H9 (cell line): ENCODE measurements around the gene DYRK1B. TPM values are rescaled to one million over a fixed set of nuclear protein-coding genes. Genes with fewer than 3 reads are reported as not detected.

Source experiments
- DNase-seq: peaks from one replicate; pipeline ENCODE4 v3.0.0-alpha.2; 2017
- H2AFZ ChIP-seq: one replicate; pipeline ENCODE4 v1.6.1; 2013; ENCODE audit warnings: mild to moderate bottlenecking, low read length, control low read depth, moderate library complexity
- H2AK5ac ChIP-seq: 2 replicates; pipeline ENCODE4 v1.6.1; 2013; ENCODE audit warnings: low read length, control low read depth, mixed read lengths; ENCODE audit not compliant: insufficient read length
- H2BK120ac ChIP-seq: one replicate; pipeline ENCODE4 v1.6.1; 2013; ENCODE audit warnings: low read depth, mild to moderate bottlenecking, low read length, control low read depth, inconsistent platforms; ENCODE audit not compliant: poor library complexity, severe bottlenecking
- H2BK12ac ChIP-seq: 2 replicates; pipeline ENCODE4 v1.6.1; 2013; ENCODE audit warnings: low read length, control low read depth, mixed read lengths, low read depth; ENCODE audit not compliant: insufficient read length
- H2BK15ac ChIP-seq: 2 replicates; pipeline ENCODE4 v1.6.1; 2013; ENCODE audit warnings: low read depth, low read length, control low read depth
- H2BK20ac ChIP-seq: one replicate; pipeline ENCODE4 v1.6.1; 2013; ENCODE audit warnings: low read depth, mild to moderate bottlenecking, low read length, control low read depth, inconsistent platforms; ENCODE audit not compliant: poor library complexity, severe bottlenecking
- H2BK5ac ChIP-seq: 2 replicates; pipeline ENCODE4 v1.6.1; 2013; ENCODE audit warnings: low read length, control low read depth, mixed read lengths; ENCODE audit not compliant: insufficient read length
- H3K14ac ChIP-seq: 2 replicates; pipeline ENCODE4 v1.6.1; 2013; ENCODE audit warnings: low read length, control low read depth; ENCODE audit not compliant: insufficient read depth
- H3K18ac ChIP-seq: 2 replicates; pipeline ENCODE4 v1.6.1; 2013; ENCODE audit warnings: low read depth, mild to moderate bottlenecking, mixed read lengths, low read length, control low read depth; ENCODE audit not compliant: insufficient read length
- H3K23ac ChIP-seq: 2 replicates; pipeline ENCODE4 v1.6.1; 2013; ENCODE audit warnings: low read length, control low read depth, mixed read lengths, low read depth; ENCODE audit not compliant: insufficient read length
- H3K23me2 ChIP-seq: 2 replicates; pipeline ENCODE4 v1.6.1; 2013; ENCODE audit warnings: low read depth, mild to moderate bottlenecking, mixed read lengths, low read length, control low read depth; ENCODE audit not compliant: insufficient read length, poor library complexity, severe bottlenecking
- H3K27ac ChIP-seq: 2 replicates; pipeline ENCODE4 v1.5.1; 2013; ENCODE audit warnings: low read length, control low read depth, mixed read lengths, low read depth; ENCODE audit not compliant: insufficient read length
- H3K27me3 ChIP-seq: 2 replicates; pipeline ENCODE4 v1.6.1; 2013; ENCODE audit warnings: low read length, control low read depth, inconsistent platforms; ENCODE audit not compliant: insufficient read depth
- H3K4ac ChIP-seq: 2 replicates; pipeline ENCODE4 v1.6.1; 2013; ENCODE audit warnings: low read depth, mild to moderate bottlenecking, control low read depth, inconsistent platforms, low read length, moderate library complexity
- H3K4me1 ChIP-seq: 2 replicates; pipeline ENCODE4 v1.6.1; 2013; ENCODE audit warnings: low read length, control low read depth, inconsistent platforms; ENCODE audit not compliant: insufficient read depth
- H3K4me2 ChIP-seq: 2 replicates; pipeline ENCODE4 v1.6.1; 2013; ENCODE audit warnings: low read length, control low read depth, mixed read lengths; ENCODE audit not compliant: insufficient read length, insufficient read depth
- H3K56ac ChIP-seq: 2 replicates; pipeline ENCODE4 v1.6.1; 2013; ENCODE audit warnings: low read depth, mild to moderate bottlenecking, mixed read lengths, low read length, control low read depth; ENCODE audit not compliant: insufficient read length
- H3K79me1 ChIP-seq: 2 replicates; pipeline ENCODE4 v1.6.1; 2013; ENCODE audit warnings: low read depth, mild to moderate bottlenecking, moderate library complexity, low read length, control low read depth, inconsistent platforms; ENCODE audit not compliant: insufficient read depth, poor library complexity, severe bottlenecking
- H3K79me2 ChIP-seq: 2 replicates; pipeline ENCODE4 v1.6.1; 2013; ENCODE audit warnings: low read length, control low read depth, inconsistent platforms; ENCODE audit not compliant: insufficient read depth
- H3K9ac ChIP-seq: 2 replicates; pipeline ENCODE4 v1.6.1; 2013; ENCODE audit warnings: low read length, control low read depth, mixed read lengths; ENCODE audit not compliant: insufficient read length; ENCODE audit errors: extremely low read depth
- H3K9me3 ChIP-seq: one replicate; pipeline ENCODE4 v1.6.1; 2013; ENCODE audit warnings: low read depth, low read length, inconsistent platforms; ENCODE audit not compliant: control insufficient read depth
- H3T11ph ChIP-seq: one replicate; pipeline ENCODE4 v1.6.1; 2013; ENCODE audit warnings: mild to moderate bottlenecking, low read length, control low read depth, inconsistent platforms
- H4K20me1 ChIP-seq: one replicate; pipeline ENCODE4 v1.6.1; 2013; ENCODE audit not compliant: control insufficient read depth, insufficient read length, insufficient read depth
- H4K5ac ChIP-seq: 2 replicates; pipeline ENCODE4 v1.6.1; 2013; ENCODE audit warnings: low read depth, mild to moderate bottlenecking, mixed read lengths, low read length, control low read depth; ENCODE audit not compliant: insufficient read length
- H4K8ac ChIP-seq: replicated peaks from 2 replicates; pipeline ENCODE4 v1.6.1; 2013; ENCODE audit warnings: low read length, control low read depth, mixed read lengths, low read depth; ENCODE audit not compliant: insufficient read length
- H4K91ac ChIP-seq: 2 replicates; pipeline ENCODE4 v1.6.1; 2013; ENCODE audit warnings: low read depth, mild to moderate bottlenecking, moderate library complexity, mixed read lengths, low read length, control low read depth; ENCODE audit not compliant: insufficient read length
- H3K27ac Mint-ChIP-seq, 3 experiments: 2 replicates in 2 of 3; 3 replicates in 1 of 3; pipeline ENCODE4 v1.8.0; 2020 to 2021; ENCODE audit warnings: mixed read lengths in 3 of 3, mild to moderate bottlenecking in 1 of 3, moderate library complexity in 1 of 3
- H3K27me3 Mint-ChIP-seq: 2 replicates; pipeline ENCODE4 v1.8.0; 2021; ENCODE audit warnings: low read depth, mild to moderate bottlenecking, moderate library complexity, mixed read lengths
- H3K36me3 Mint-ChIP-seq, 3 experiments: 2 replicates in 2 of 3; 3 replicates in 1 of 3; pipeline ENCODE4 v1.8.0; 2020 to 2021; ENCODE audit warnings: low read depth in 3 of 3, mixed read lengths in 3 of 3; ENCODE audit not compliant: insufficient read depth in 1 of 3
- H3K4me1 Mint-ChIP-seq, 2 experiments: 2 replicates each; pipeline ENCODE4 v1.8.0; 2020; ENCODE audit warnings: mixed read lengths in 2 of 2
- H3K4me3 Mint-ChIP-seq, 2 experiments: 2 replicates in 1 of 2; 3 replicates in 1 of 2; pipeline ENCODE4 v1.8.0; 2020 to 2021; ENCODE audit warnings: mild to moderate bottlenecking in 2 of 2, mixed read lengths in 2 of 2, moderate library complexity in 1 of 2
- H3K9me3 Mint-ChIP-seq, 2 experiments: 2 replicates in 1 of 2; 3 replicates in 1 of 2; pipeline ENCODE4 v1.8.0; 2020; ENCODE audit warnings: mild to moderate bottlenecking in 2 of 2, mixed read lengths in 2 of 2, moderate library complexity in 1 of 2
- WGBS: extraction: QIAGEN DNeasy Blood & Tissue Kit; methylation state at CpG from one replicate; pipeline ENCODE4 v1.1.7; 2013; ENCODE audit warnings: missing lambda C conversion rate, low lambda C conversion rate, mixed read lengths; ENCODE audit not compliant: insufficient read length; ENCODE audit errors: extremely low coverage; 5-methylcytosine and 5-hydroxymethylcytosine counted together
- total RNA-seq: library from RNA; stranded (reverse); gene quantifications from 2 replicates; pipeline ENCODE4 v1.2.1, GENCODE V29; 2021
- TF ChIP-seq, protein P1 (sequence below): fragments of 200-600 bp; sonication (generic); conservative IDR thresholded peaks from 3 replicates; pipeline ENCODE4 v1.8.0; 2021; ENCODE audit warnings: antibody characterized with exemption, mild to moderate bottlenecking

DYRK1B gene
- total RNA-seq, 1 experiment from 2014 or later, result 14.3 TPM

DNA sequence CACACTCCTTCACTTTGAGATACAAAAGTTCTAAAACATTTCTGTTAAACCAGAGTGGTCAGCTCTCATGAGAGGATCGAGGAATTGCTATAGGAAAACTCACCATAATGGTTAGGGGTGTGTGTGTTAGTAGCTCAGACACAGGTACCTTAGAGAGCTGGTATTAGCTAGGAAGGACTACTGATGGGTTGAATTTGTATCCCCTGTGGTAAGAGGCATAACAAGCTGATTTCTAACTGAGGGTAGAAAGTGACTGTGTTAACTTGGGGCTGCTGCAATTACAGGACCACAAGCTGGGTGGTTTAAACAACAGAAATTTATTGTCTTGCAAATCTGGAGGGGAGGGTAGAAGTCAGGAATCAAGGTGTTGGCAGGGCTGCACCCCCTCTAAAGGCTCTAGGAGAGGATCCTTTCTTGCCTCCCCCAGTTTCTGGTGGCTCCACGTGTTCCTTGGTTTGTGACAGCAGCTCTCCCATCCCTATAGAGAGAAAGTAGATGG, 37.9 kb downstream of the DYRK1B start:
- Histone ChIP-seq H3K14ac (no peak overlapping the region), H3K4ac (no peak overlapping the region), H3K27ac (no peak overlapping the region), H3K23ac (no peak overlapping the region), H2AFZ (no peak overlapping the region), H3K79me2 (no peaks in the 10 kb centered on the region), H2AK5ac (no peak overlapping the region), H3K56ac (no peak overlapping the region), H3K23me2 (peaks cover 3% of the 10 kb centered on the region), H3K27me3 (no peaks in the 10 kb centered on the region), H4K8ac (no peak overlapping the region), H3K9me3 (no peaks in the 10 kb centered on the region), H2BK12ac (no peak overlapping the region), H3K4me2 (peak overlapping the region; percentile 0), H3K18ac (no peak overlapping the region), H2BK5ac (no peak overlapping the region), H4K20me1 (no peaks in the 10 kb centered on the region), H3K9ac (no peak overlapping the region), H3T11ph (no peak overlapping the region), H3K4me1 (no peaks in the 10 kb centered on the region; the same call in 1 of the 2 replicates), H4K91ac (no peak overlapping the region), H2BK20ac (no peak overlapping the region), H2BK15ac (no peak overlapping the region), H3K79me1 (no peaks in the 10 kb centered on the region), H4K5ac (no peak overlapping the region), H2BK120ac (no peak overlapping the region)
- TF ChIP-seq, protein P1, sequence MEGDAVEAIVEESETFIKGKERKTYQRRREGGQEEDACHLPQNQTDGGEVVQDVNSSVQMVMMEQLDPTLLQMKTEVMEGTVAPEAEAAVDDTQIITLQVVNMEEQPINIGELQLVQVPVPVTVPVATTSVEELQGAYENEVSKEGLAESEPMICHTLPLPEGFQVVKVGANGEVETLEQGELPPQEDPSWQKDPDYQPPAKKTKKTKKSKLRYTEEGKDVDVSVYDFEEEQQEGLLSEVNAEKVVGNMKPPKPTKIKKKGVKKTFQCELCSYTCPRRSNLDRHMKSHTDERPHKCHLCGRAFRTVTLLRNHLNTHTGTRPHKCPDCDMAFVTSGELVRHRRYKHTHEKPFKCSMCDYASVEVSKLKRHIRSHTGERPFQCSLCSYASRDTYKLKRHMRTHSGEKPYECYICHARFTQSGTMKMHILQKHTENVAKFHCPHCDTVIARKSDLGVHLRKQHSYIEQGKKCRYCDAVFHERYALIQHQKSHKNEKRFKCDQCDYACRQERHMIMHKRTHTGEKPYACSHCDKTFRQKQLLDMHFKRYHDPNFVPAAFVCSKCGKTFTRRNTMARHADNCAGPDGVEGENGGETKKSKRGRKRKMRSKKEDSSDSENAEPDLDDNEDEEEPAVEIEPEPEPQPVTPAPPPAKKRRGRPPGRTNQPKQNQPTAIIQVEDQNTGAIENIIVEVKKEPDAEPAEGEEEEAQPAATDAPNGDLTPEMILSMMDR, result no peak
- DNase-seq, result peak; percentile 51
- peak overlapping the region in 2 of 3 experiments; percentile 24 to 94; a peak in 3 of 7 replicates for H3K27ac Mint-ChIP-seq
- WGBS, result no CpG with 5 or more reads among the region's 2 CpGs
- no peaks in the 10 kb centered on the region for H3K9me3 Mint-ChIP-seq
- no peaks in the 10 kb centered on the region for H3K36me3 Mint-ChIP-seq
- H3K27me3 Mint-ChIP-seq, result no peaks in the 10 kb centered on the region
- H3K4me1 Mint-ChIP-seq, result peaks cover 22 to 33% of the 10 kb centered on the region in 2 experiments
- H3K4me3 Mint-ChIP-seq, result peak overlapping the region in 1 of 2 experiments; percentile 56; a peak in 1 of 5 replicates
